GDM1 (cell line): ENCODE measurements around the gene RBM4B.
"Not testable (repeated sequence)": the region's sequence is repeated elsewhere in the genome, so short reads cannot be mapped to it uniquely, and the experiment has no call there.

Experiments
- DNase-seq: peaks from one replicate; lab custom pipeline; 2025; lab: John Stamatoyannopoulos, UW

Gene RBM4B

GRCh38 chr11:66641834-66642233 lies 35.9 kb downstream of the RBM4B start:
- DNase-seq: no peak

GRCh38 chr11:66639814-66640340 lies 37.8 kb downstream of the RBM4B start:
- DNase-seq: not testable (repeated sequence)

DNA sequence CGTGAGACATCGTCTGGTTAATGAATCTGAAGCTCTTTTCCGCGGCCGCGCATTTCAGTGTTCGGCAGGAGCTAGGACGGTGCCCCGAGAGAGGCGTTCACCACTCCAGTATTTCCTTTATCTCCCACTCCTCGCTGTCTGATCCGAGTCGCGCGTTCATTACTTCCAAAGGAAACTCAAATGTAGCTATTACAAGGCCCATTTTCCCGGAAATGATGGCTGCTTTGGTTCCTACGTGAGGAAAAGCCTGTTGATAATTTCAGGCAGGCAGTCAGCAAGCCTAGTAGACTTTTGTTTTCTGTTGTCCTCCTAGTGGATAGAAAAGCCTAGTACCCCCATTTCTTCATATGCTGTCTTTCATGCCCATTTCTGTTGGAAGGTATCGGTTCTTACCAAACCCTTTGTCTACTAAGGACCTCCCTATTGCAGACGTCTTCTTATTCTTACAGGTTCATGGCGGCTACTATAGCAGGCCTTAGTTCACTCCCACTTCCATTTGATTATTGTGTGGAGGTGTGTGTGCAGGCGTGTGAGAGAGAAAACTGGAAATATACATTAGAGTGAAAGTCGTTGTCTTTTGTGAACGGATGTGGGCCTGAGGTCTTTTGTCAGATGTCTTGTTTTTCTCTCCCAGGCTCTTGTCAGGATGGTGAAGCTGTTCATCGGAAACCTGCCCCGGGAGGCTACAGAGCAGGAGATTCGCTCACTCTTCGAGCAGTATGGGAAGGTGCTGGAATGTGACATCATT lies 38.4 kb downstream of the RBM4B start:
- DNase-seq: no peak

GRCh38 chr11:66638177-66639065 lies 39.3 kb downstream of the RBM4B start, which contains the start of gene RBM4:
RBM4 (plus strand) TSS chr11:66638703; CDS start chr11:66639712, 1,009 bp downstream.
- peak; percentile 98 for DNase-seq

- DNase-seq: no peak
These were observed 40.0 kb downstream of the RBM4B start for GRCh38 chr11:66637557-66638176.

GRCh38 chr11:66636411-66636810 lies 41.3 kb downstream of the RBM4B start:
- DNase-seq: no peak

DNA sequence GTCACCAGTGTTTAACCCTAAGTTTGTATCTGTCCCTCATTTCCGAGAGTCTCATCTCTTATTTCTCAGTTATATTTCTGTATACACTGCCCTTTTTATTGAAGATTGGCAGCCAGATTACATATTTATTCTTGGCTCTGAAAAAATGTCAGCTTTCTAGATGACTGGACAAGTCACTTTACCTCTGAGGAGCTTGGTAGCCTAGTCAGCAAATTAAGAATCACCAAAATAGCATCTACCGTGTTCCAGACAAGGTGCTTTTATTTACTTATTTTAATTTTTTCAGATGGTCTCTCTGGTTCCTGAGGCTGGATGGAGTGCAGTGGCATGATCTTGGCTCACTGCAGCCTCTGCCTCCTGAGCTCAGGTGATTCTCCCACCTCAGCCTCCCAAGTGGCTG lies 44.7 kb downstream of the RBM4B start:
- no peak for DNase-seq

DNA sequence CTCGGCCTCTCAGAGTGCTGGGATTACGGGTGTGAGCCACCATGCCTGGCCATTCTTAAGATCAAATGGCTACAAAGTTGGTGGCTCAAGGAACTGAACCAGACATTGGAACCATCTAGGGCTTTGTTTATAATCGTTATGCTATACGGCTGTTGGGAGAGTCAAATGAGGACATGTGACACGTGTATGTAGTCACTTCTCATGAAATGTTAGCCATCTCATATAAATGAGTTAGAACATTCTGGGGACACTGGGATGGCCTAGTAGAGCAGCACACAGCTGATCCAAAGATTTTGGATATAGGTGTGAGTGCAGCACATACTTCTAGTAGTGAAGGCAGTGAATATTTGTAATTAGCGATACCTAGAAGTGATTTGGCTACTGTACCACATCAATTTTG lies 45.8 kb downstream of the RBM4B start:
- no peak for DNase-seq

DNA sequence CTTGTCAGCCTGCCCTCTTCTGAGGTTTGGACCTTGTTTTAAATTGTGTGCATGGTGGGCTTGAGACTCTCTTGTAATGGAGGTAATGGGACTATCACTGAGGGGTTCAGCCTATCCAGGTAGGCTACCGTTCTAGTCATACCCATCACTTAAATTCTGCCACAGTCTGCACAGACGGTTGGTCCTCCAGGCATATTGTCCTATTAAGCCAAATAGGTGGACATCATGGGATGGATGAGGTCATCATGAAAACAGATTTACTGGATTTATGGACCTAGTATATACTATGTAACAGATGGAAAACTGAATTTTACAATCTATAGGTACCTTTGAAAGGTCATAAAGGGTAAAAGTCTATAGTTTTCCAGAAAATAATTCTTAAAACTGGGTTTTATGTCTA lies 48.3 kb downstream of the RBM4B start:
- DNase-seq: no peak

DNA sequence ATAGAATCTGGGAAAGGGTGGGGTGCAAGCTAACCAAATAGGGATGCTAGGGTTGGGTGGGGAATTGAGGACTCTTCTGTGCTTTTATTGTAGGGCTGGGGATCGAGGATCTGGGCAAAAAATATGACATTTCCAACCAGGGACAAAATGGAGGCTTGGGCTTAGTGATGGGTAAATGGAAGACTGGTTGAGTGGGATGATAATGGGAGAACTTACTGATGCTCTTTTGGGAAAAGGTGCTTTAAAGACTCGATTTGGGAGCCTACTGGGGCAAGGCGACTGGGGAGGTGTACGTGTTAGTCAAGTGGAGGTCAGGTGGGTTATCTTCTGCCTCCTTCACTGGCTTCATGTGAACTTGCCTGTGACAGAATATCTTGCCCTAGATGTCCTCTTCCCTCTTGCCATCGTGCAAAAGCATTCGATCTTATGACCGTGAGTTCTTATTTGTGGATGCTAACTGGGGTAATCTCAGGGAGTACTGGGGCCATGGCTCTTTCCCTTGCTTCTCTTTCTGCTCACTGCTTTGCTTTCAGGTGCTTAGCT lies 49.6 kb downstream of the RBM4B start:
- DNase-seq: no peak

GRCh38 chr11:66626926-66627325 lies 50.8 kb downstream of the RBM4B start:
- no peak for DNase-seq

GRCh38 chr11:66626382-66626781 lies 51.3 kb downstream of the RBM4B start:
- DNase-seq: no peak

- no peak for DNase-seq
These were observed 51.9 kb downstream of the RBM4B start for GRCh38 chr11:66625752-66626149.

DNA sequence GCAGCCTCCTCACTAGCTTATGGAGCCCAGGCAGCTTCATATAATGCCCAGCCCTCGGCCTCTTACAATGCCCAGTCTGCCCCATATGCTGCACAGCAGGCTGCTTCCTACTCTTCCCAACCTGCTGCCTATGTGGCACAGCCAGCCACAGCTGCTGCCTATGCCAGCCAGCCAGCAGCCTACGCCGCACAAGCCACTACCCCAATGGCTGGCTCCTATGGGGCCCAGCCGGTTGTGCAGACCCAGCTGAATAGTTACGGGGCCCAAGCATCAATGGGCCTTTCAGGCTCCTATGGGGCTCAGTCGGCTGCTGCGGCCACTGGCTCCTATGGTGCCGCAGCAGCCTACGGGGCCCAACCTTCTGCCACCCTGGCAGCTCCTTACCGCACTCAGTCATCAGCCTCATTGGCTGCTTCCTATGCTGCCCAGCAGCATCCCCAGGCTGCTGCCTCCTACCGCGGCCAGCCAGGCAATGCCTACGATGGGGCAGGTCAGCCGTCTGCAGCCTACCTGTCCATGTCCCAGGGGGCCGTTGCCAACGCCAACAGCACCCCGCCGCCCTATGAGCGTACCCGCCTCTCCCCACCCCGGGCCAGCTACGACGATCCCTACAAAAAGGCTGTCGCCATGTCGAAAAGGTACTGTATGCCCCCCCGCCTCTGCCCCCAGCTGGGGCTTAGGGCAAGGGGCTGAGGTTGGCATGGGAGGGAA lies 52.5 kb downstream of the RBM4B start:
- DNase-seq: no peak

DNA sequence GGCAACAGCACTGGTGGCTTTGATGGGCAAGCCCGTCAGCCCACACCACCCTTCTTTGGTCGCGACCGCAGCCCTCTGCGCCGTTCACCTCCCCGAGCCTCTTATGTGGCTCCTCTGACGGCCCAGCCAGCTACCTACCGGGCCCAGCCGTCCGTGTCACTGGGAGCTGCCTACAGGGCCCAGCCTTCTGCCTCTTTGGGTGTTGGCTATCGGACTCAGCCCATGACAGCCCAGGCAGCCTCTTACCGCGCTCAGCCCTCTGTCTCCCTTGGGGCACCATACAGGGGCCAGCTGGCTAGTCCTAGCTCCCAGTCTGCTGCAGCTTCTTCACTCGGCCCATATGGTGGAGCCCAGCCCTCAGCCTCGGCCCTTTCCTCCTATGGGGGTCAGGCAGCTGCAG lies 53.2 kb downstream of the RBM4B start:
- DNase-seq: no peak

DNA sequence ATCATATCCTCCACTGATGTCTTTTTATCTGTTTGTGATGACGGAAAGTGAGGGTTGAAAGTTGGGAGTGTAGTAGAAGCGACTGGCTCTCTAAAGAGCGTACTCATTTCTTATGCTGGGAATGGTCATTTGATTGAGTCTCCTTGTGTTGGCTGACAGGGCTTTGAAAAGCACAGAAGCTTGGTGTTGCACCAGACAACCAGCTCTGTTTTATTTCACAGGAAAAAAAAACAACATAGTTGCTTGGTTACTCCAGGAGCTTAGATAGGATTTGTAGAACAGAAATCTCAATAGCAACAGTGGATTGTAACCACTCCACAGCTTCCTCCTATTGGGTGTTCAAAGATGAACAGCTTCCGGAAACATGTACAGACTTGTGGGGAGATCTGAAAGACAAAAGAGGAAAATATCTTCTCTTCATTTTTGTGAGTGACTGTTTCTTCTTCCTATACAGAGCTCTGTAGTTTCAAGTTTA lies 58.6 kb downstream of the RBM4B start:
- no peak for DNase-seq

- DNase-seq: no peak
These were observed 60.4 kb downstream of the RBM4B start for GRCh38 chr11:66617155-66617834.

DNA sequence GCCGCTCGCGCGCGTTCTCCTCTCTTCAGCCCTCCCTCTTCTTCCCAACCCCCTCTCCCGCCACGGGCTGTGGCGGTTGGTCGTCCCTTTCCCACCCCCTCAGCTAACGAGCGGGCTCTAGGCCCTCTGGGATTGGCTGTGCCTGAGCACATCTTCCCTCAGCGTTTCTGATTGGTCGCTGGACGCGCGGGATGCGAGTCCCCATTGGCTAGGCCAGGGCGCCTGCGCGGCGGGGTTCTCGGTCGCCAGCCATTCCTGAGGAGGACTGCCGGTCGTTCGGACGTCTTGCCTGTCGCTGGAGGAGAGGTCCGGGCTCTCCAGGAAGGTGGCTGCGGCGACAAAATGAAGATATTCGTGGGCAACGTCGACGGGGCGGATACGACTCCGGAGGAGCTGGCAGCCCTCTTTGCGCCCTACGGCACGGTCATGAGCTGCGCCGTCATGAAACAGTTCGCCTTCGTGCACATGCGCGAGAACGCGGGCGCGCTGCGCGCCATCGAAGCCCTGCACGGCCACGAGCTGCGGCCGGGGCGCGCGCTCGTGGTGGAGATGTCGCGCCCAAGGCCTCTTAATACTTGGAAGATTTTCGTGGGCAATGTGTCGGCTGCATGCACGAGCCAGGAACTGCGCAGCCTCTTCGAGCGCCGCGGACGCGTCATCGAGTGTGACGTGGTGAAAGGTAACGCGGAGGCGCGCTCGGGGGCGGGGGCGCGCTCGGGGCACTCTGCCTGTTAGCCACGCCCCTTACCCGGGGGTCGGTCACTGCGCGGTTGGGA lies 61.1 kb downstream of the RBM4B start, which contains the start of gene RBM14:
Gene RBM14 (plus strand): TSS at position 252 of the 776 bp plus-strand sequence. CDS start 91 bp downstream, at position 343.
- peak; percentile 98 for DNase-seq
